Sigmoid colon (tissue), 4 donors: ENCODE data around the gene GTF3C5.

Experiments
- CTCF ChIP-seq, 4 experiments: fragments of 450-650 bp in 3 of 4; fragments of 200-600 bp in 1 of 4; IDR thresholded peaks; one replicate each; pipeline ENCODE4 v1.5.1; 2016 to 2019; ENCODE audit warnings: antibody characterized with exemption in 4 of 4, mild to moderate bottlenecking in 3 of 4, moderate library complexity in 2 of 4
- EP300 ChIP-seq, 4 donors: sonication (generic); formaldehyde crosslinking; IDR thresholded peaks; one replicate each; pipeline ENCODE4 v1.6.1; 2017; ENCODE audit warnings: antibody characterized with exemption in 4 of 4
- POLR2A ChIP-seq, 2 donors: fragments of 450-650 bp; IDR thresholded peaks; one replicate each; pipeline ENCODE4 v1.6.1; 2016; ENCODE audit warnings: antibody characterized with exemption in 2 of 2, mild to moderate bottlenecking in 2 of 2, moderate library complexity in 2 of 2

DNA sequence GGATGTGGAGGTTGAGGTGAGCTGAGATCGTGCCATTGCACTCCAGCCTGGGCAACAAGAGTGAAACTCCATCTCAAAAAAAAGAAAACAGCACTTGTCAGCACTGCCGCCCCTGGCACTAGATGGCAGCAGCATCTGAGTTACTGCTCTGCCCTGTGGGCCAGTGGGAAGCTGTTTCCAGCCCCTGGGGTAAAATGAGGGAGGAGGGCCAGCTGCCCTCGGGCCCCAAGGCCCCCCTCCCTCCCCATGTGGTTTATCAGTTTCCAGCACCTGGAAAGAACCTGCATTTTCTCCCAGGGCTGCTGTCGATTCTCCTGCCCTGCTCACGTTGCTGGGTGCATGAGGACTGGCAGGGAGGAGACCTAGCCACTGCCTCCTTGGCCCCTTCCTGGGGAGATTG is 17.8 kb downstream of the GTF3C5 start:
- no peak for TF ChIP-seq POLR2A (IDR thresholded peaks at IDR 0.05)
- TF ChIP-seq CTCF (IDR thresholded peaks at IDR 0.05) = peak in 1 of 4 experiments; percentile 21
- TF ChIP-seq EP300 (IDR thresholded peaks at IDR 0.05) = no peak
